IMR-90 (cell line): ENCODE measurements around the gene DNAJC5. TPM values are rescaled to one million over a fixed set of nuclear protein-coding genes. Genes with fewer than 3 reads are reported as not detected.

Experiments used
- ATAC-seq: fragments of 200-7000 bp; cut with Tn5 transposase; 2 replicates; pipeline ENCODE4 v1.9.1; 2020; ENCODE audit warnings: low read depth, mild to moderate bottlenecking, moderate library complexity
- BruUV-seq: library from RNA; stranded (reverse); fragments of 400-500 nt; replicated peaks from 2 replicates; lab custom pipeline; 2021; lab: Mats Ljungman, UMichigan
- CTCF ChIA-PET: fragments of 300-600 bp; formaldehyde crosslinking; extraction: SDS; loops from one replicate; lab custom pipeline; 2021; ENCODE audit warnings: antibody characterized with exemption; lab: Yijun Ruan, JAX
- POLR2A ChIA-PET: fragments of 300-600 bp; sonication (Branson Sonifier 250); formaldehyde crosslinking; loops from one replicate; lab custom pipeline; 2022; ENCODE audit warnings: antibody characterized with exemption; ENCODE audit not compliant: unreplicated experiment; lab: Charles Lee
- DNase-seq: peaks from one replicate; pipeline ENCODE4 v3.0.0; 2013
- H2AFZ ChIP-seq: replicated peaks from 2 replicates; pipeline ENCODE3; 2013; ENCODE audit warnings: low read length, mild to moderate bottlenecking; ENCODE audit not compliant: poor library complexity
- H2AK5ac ChIP-seq: 2 replicates; pipeline ENCODE4 v1.6.1; 2013; ENCODE audit warnings: low read depth, low read length, inconsistent platforms
- H2AK9ac ChIP-seq: replicated peaks from 2 replicates; pipeline ENCODE3; 2013; ENCODE audit warnings: mild to moderate bottlenecking, low read depth, low read length, moderate library complexity; ENCODE audit not compliant: poor library complexity
- H2BK120ac ChIP-seq: 2 replicates; pipeline ENCODE4 v1.6.1; 2013; ENCODE audit warnings: low read depth, low read length, inconsistent platforms
- H2BK15ac ChIP-seq: 3 replicates; pipeline ENCODE4 v1.6.1; 2013; ENCODE audit warnings: low read depth, low read length, inconsistent platforms
- H2BK20ac ChIP-seq: 2 replicates; pipeline ENCODE4 v1.6.1; 2013; ENCODE audit warnings: low read depth, mild to moderate bottlenecking, inconsistent platforms, low read length, moderate library complexity
- H2BK5ac ChIP-seq: 2 replicates; pipeline ENCODE4 v1.6.1; 2013; ENCODE audit warnings: mild to moderate bottlenecking, low read depth, low read length, inconsistent platforms; ENCODE audit not compliant: poor library complexity, severe bottlenecking
- H3K14ac ChIP-seq: replicated peaks from 2 replicates; pipeline ENCODE4 v1.6.1; 2013; ENCODE audit warnings: low read depth, low read length, inconsistent platforms
- H3K18ac ChIP-seq: 2 replicates; pipeline ENCODE4 v1.6.1; 2013; ENCODE audit warnings: low read depth, low read length, control low read depth
- H3K23ac ChIP-seq: 2 replicates; pipeline ENCODE4 v1.6.1; 2013; ENCODE audit warnings: low read depth, low read length, inconsistent platforms
- H3K27ac ChIP-seq: 2 replicates; pipeline ENCODE4 v1.5.1; 2013; ENCODE audit warnings: mild to moderate bottlenecking, control low read depth, low read length; ENCODE audit not compliant: insufficient read depth
- H3K27me3 ChIP-seq: 2 replicates; pipeline ENCODE4 v1.6.1; 2013; ENCODE audit warnings: low read length; ENCODE audit not compliant: control insufficient read depth, insufficient read depth
- H3K36me3 ChIP-seq: 2 replicates; pipeline ENCODE4 v1.6.1; 2013; ENCODE audit warnings: low read length, mixed read lengths; ENCODE audit not compliant: control insufficient read depth, insufficient read depth
- H3K4ac ChIP-seq: 2 replicates; pipeline ENCODE4 v1.6.1; 2013; ENCODE audit warnings: low read depth, low read length, inconsistent platforms
- H3K4me1 ChIP-seq: 2 replicates; pipeline ENCODE4 v1.6.1; 2013; ENCODE audit warnings: low read length, mixed read lengths; ENCODE audit not compliant: control insufficient read depth, insufficient read depth
- H3K4me2 ChIP-seq: 2 replicates; pipeline ENCODE4 v1.6.1; 2013; ENCODE audit warnings: low read depth, mild to moderate bottlenecking, control low read depth, low read length, moderate library complexity
- H3K4me3 ChIP-seq: 2 replicates; pipeline ENCODE4 v1.5.1; 2013; ENCODE audit warnings: low read depth, mild to moderate bottlenecking, control low read depth, low read length, moderate library complexity; ENCODE audit not compliant: insufficient read depth
- H3K56ac ChIP-seq: 2 replicates; pipeline ENCODE4 v1.6.1; 2013; ENCODE audit warnings: low read length, inconsistent platforms; ENCODE audit not compliant: insufficient read depth; ENCODE audit errors: extremely low read depth
- H3K79me1 ChIP-seq, 2 experiments: 2 replicates each; pipeline ENCODE4 v1.6.1; 2013; ENCODE audit warnings: low read length in 2 of 2, inconsistent platforms in 1 of 2, low read depth in 1 of 2
- H3K9ac ChIP-seq: 2 replicates; pipeline ENCODE4 v1.6.1; 2013; ENCODE audit warnings: low read depth, low read length, control low read depth
- H3K9me1 ChIP-seq: 2 replicates; pipeline ENCODE4 v1.6.1; 2013; ENCODE audit warnings: low read length, inconsistent platforms; ENCODE audit not compliant: insufficient read depth
- H3K9me3 ChIP-seq: 2 replicates; pipeline ENCODE4 v1.6.1; 2013; ENCODE audit warnings: low read length; ENCODE audit not compliant: control insufficient read depth, insufficient read depth
- H4K20me1 ChIP-seq: 2 replicates; pipeline ENCODE4 v1.6.1; 2013; ENCODE audit warnings: low read length, inconsistent platforms; ENCODE audit not compliant: insufficient read depth
- H4K5ac ChIP-seq: 2 replicates; pipeline ENCODE4 v1.6.1; 2013; ENCODE audit warnings: mild to moderate bottlenecking, low read depth, low read length, control low read depth
- H4K8ac ChIP-seq, 2 experiments: 2 replicates each; pipeline ENCODE4 v1.6.1; 2013; ENCODE audit warnings: low read depth in 2 of 2, low read length in 2 of 2, control low read depth in 1 of 2, inconsistent platforms in 1 of 2
- H4K91ac ChIP-seq: 2 replicates; pipeline ENCODE4 v1.6.1; 2013; ENCODE audit warnings: low read depth, low read length, inconsistent platforms; ENCODE audit not compliant: insufficient read depth
- BHLHE40 ChIP-seq: fragments of 150-350 bp; IDR thresholded peaks from 2 replicates; pipeline ENCODE4 v1.6.1; 2016; ENCODE audit warnings: mild to moderate bottlenecking, low read depth, low read length
- CHD1 ChIP-seq: IDR thresholded peaks from 2 replicates; pipeline ENCODE4 v1.6.1; 2012; ENCODE audit warnings: low read depth, low read length, improper control_type of control experiment
- CTCF ChIP-seq: conservative IDR thresholded peaks from 2 replicates; pipeline ENCODE4 v1.5.1; 2012; ENCODE audit warnings: mild to moderate bottlenecking, low read depth, low read length, improper control_type of control experiment
- MAFK ChIP-seq: IDR thresholded peaks from 2 replicates; pipeline ENCODE4 v1.6.1; 2012; ENCODE audit warnings: low read depth, low read length, improper control_type of control experiment
- MAZ ChIP-seq: IDR thresholded peaks from 2 replicates; pipeline ENCODE4 v1.6.1; 2012; ENCODE audit warnings: low read depth, mild to moderate bottlenecking, low read length, improper control_type of control experiment, moderate library complexity, borderline replicate concordance
- NFE2L2 ChIP-seq: fragments of 150-350 bp; IDR thresholded peaks from 2 replicates; pipeline ENCODE4 v1.6.1; 2016; ENCODE audit warnings: low read depth, mild to moderate bottlenecking, low read length
- POLR2A ChIP-seq: IDR thresholded peaks from 2 replicates; pipeline ENCODE4 v1.6.1; 2012; ENCODE audit warnings: mild to moderate bottlenecking, low read depth, low read length
- RCOR1 ChIP-seq: IDR thresholded peaks from 2 replicates; pipeline ENCODE4 v1.6.1; 2012; ENCODE audit warnings: mild to moderate bottlenecking, low read length, improper control_type of control experiment; ENCODE audit not compliant: insufficient replicate concordance
- RFX5 ChIP-seq: IDR thresholded peaks from 2 replicates; pipeline ENCODE4 v1.8.0; 2012; ENCODE audit warnings: low read depth, mild to moderate bottlenecking, low read length, moderate library complexity
- USF2 ChIP-seq: fragments of 150-350 bp; IDR thresholded peaks from 2 replicates; pipeline ENCODE4 v1.6.1; 2017; ENCODE audit warnings: mild to moderate bottlenecking, antibody characterized with exemption, low read length, low read depth
- WGBS, 2 experiments: methylation state at CpG; one replicate each; pipeline versions ENCODE4 v1.1.5 to v1.1.7; 2013; ENCODE audit warnings: missing lambda C conversion rate in 2 of 2; ENCODE audit not compliant: insufficient read length in 1 of 2; ENCODE audit errors: extremely low coverage in 2 of 2; 5-methylcytosine and 5-hydroxymethylcytosine counted together
- dilution Hi-C: fragments of 300-500 bp; cut with HindIII; formaldehyde crosslinking; loops from one replicate; pipeline ENCODE4 v1.14.3; 2018; ENCODE audit warnings: low sequenced_read_pairs; ENCODE audit not compliant: unreplicated experiment
- in situ Hi-C: fragments of 300-500 bp; cut with MboI; formaldehyde crosslinking; loops from 3 replicates; pipeline ENCODE4 v1.14.3; 2019; ENCODE audit warnings: low sequenced_read_pairs, inconsistent platforms, mixed read lengths
- intact Hi-C: fragments of 100-400 bp; cut with micrococcal nuclease; formaldehyde crosslinking; loops from 2 replicates; pipeline ENCODE4 v1.10.0; 2022
- polyA plus RNA-seq, 3 experiments: library from polyadenylated mRNA; depleted of rRNA; stranded (reverse); fragments of >200 nt; gene quantifications; 2 replicates each; pipeline ENCODE4 v1.2.3, GENCODE V29; 2012; ENCODE audit warnings: low replicate concordance in 1 of 3
- total RNA-seq: library from RNA; depleted of rRNA; stranded (reverse); fragments of >200 nt; gene quantifications from 2 replicates; pipeline ENCODE4 v1.2.3, GENCODE V29; 2012

DNAJC5 gene
- total and polyA plus RNA-seq, 2 of the 4 experiments (the other 2 are of a cell fraction) = 35.6 to 45.2 TPM

- Histone ChIP-seq H4K20me1 (peaks cover 67% of the 10 kb centered on the region), H2AK5ac (no peak overlapping the region), H3K14ac (no peak overlapping the region), H3K79me1 (peaks cover 39 to 60% of the 10 kb centered on the region in 2 experiments), H3K9me3 (no peaks in the 10 kb centered on the region), H4K91ac (no peak overlapping the region), H3K4me3 (no peak overlapping the region), H3K56ac (no peak overlapping the region), H2BK15ac (no peak overlapping the region), H2BK20ac (no peak overlapping the region), H3K36me3 (peaks cover 72% of the 10 kb centered on the region), H4K8ac (no peak overlapping the region), H2AK9ac (peak overlapping the region; percentile 82), H3K4me2 (no peak overlapping the region), H2AFZ (no peak overlapping the region), H4K5ac (no peak overlapping the region), H3K27me3 (no peaks in the 10 kb centered on the region), H3K4me1 (no peaks in the 10 kb centered on the region), H2BK5ac (no peak overlapping the region), H3K9me1 (peaks cover 12% of the 10 kb centered on the region; the same call in 1 of the 2 replicates), H3K18ac (no peak overlapping the region), H3K4ac (no peak overlapping the region), H2BK120ac (no peak overlapping the region), H3K27ac (no peak overlapping the region), H3K23ac (no peak overlapping the region), H3K9ac (no peak overlapping the region)
- CTCF ChIA-PET = no interaction called here
- WGBS, 2 experiments = 100% methylated on average over 4 of the region's 19 CpGs; no CpG with 5 or more reads in 1 of the 2 experiments
- intact Hi-C loops (no loop called here), in situ Hi-C loops (no loop called here), dilution Hi-C loops (no loop called here)
- POLR2A ChIA-PET = no interaction called here
- BruUV-seq = no TSS peak
- TF ChIP-seq POLR2A (no peak), RCOR1 (no peak), USF2 (no peak), NFE2L2 (no peak), BHLHE40 (no peak), CHD1 (no peak), MAFK (no peak), MAZ (no peak), RFX5 (no peak), CTCF (no peak)
- no peak for DNase-seq
- no peak for ATAC-seq
These were observed 36.8 kb downstream of the DNAJC5 start for GRCh38 chr20:63931735-63932134.
